ENCODE data around the gene PPCDC. TPM values are rescaled to one million over a fixed set of nuclear protein-coding genes. Genes with fewer than 3 reads are reported as not detected.
A peak's percentile ranks its signal among the peaks of the same experiment; 100 is the strongest.

The PPCDC gene
- total RNA-seq, 1 donor from 2014 or later, result 17.3 TPM

- no peak for DNase-seq (ENCODE audit: low spot score)
These were observed 14.6 kb upstream of the PPCDC start for GRCh38 chr15:75008629-75009326.

- no peak for DNase-seq (ENCODE audit: low spot score)
These were observed 7.0 kb upstream of the PPCDC start for GRCh38 chr15:75016431-75016830.

- DNase-seq (ENCODE audit: low spot score), result no peak
These were observed 3.5 kb upstream of the PPCDC start for GRCh38 chr15:75019916-75020315.

GRCh38 chr15:75021341-75021740 lies 2.0 kb upstream of the PPCDC start:
- DNase-seq (ENCODE audit: low spot score), result no peak

- DNase-seq (ENCODE audit: low spot score), result no peak
These were observed 608 bp upstream of the PPCDC start for GRCh38 chr15:75022783-75023180.

GRCh38 chr15:75023872-75024636 lies 664 bp downstream of the PPCDC start:
- DNase-seq (ENCODE audit: low spot score), result no peak

GRCh38 chr15:75025107-75025506 lies 1.7 kb downstream of the PPCDC start:
- DNase-seq (ENCODE audit: low spot score), result no peak

GRCh38 chr15:75025548-75026260 lies 2.3 kb downstream of the PPCDC start:
- no peak for DNase-seq (ENCODE audit: low spot score)

GRCh38 chr15:75027551-75027950 lies 4.2 kb downstream of the PPCDC start:
- no peak for DNase-seq (ENCODE audit: low spot score)

- no peak for DNase-seq (ENCODE audit: low spot score)
These were observed 5.6 kb downstream of the PPCDC start for GRCh38 chr15:75028991-75029377.

GRCh38 chr15:75029378-75030022 lies 6.1 kb downstream of the PPCDC start:
- peak; percentile 94 for DNase-seq (ENCODE audit: low spot score)

- no peak for DNase-seq (ENCODE audit: low spot score)
These were observed 6.6 kb downstream of the PPCDC start for GRCh38 chr15:75030023-75030413.

GRCh38 chr15:75030424-75030823 lies 7.0 kb downstream of the PPCDC start:
- DNase-seq (ENCODE audit: low spot score), result no peak

- DNase-seq (ENCODE audit: low spot score), result no peak
These were observed 8.5 kb downstream of the PPCDC start for GRCh38 chr15:75031848-75032247.

GRCh38 chr15:75032395-75032794 lies 9.0 kb downstream of the PPCDC start:
- no peak for DNase-seq (ENCODE audit: low spot score)

- no peak for DNase-seq (ENCODE audit: low spot score)
These were observed 10.4 kb downstream of the PPCDC start for GRCh38 chr15:75033809-75034208.

GRCh38 chr15:75034615-75035014 lies 11.2 kb downstream of the PPCDC start:
- no peak for DNase-seq (ENCODE audit: low spot score)

- peak; percentile 80 for DNase-seq (ENCODE audit: low spot score)
These were observed 12.8 kb downstream of the PPCDC start for GRCh38 chr15:75036212-75036616.

GRCh38 chr15:75037685-75038084 lies 14.3 kb downstream of the PPCDC start:
- DNase-seq (ENCODE audit: low spot score), result no peak

GRCh38 chr15:75038231-75038630 lies 14.8 kb downstream of the PPCDC start:
- no peak for DNase-seq (ENCODE audit: low spot score)

- peak; percentile 81 for DNase-seq (ENCODE audit: low spot score)
These were observed 19.5 kb downstream of the PPCDC start for GRCh38 chr15:75042730-75043508.
